Measurements from ENCODE around the gene ACAD8. TPM values are rescaled to one million over a fixed set of nuclear protein-coding genes. Genes with fewer than 3 reads are reported as not detected.

ACAD8 gene
- total RNA-seq, 1 experiment from 2014 or later = 18.9 TPM

DNA sequence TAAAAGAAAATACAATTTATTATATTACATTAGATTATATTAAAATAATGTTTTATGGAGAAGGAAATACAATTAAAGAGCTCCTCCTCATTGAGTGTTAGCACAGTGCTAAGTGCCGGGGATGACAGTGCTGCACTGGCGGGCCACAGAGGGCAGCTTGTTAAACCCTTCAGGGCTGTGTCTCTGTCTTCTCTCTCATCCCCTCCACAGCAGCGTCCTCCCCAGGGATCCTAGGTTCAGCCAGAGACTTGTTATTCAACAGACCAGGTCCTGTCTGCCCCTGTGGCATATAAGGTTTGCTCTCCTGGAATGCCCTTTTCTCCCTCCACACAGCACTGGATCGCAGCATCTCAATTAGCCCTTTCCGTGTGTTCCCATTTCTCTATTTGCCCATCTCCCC lies 14.4 kb upstream of the ACAD8 start:
- DNase-seq (ENCODE audit: unreplicated experiment) = no peak
- TF ChIP-seq, protein P1, sequence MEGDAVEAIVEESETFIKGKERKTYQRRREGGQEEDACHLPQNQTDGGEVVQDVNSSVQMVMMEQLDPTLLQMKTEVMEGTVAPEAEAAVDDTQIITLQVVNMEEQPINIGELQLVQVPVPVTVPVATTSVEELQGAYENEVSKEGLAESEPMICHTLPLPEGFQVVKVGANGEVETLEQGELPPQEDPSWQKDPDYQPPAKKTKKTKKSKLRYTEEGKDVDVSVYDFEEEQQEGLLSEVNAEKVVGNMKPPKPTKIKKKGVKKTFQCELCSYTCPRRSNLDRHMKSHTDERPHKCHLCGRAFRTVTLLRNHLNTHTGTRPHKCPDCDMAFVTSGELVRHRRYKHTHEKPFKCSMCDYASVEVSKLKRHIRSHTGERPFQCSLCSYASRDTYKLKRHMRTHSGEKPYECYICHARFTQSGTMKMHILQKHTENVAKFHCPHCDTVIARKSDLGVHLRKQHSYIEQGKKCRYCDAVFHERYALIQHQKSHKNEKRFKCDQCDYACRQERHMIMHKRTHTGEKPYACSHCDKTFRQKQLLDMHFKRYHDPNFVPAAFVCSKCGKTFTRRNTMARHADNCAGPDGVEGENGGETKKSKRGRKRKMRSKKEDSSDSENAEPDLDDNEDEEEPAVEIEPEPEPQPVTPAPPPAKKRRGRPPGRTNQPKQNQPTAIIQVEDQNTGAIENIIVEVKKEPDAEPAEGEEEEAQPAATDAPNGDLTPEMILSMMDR (IDR thresholded peaks at IDR 0.05; ENCODE audit: unreplicated experiment) = no peak
- no peaks in the 10 kb centered on the region for H3K4me1 Mint-ChIP-seq (ENCODE audit: insufficient read depth, unreplicated experiment)
- H3K27me3 Mint-ChIP-seq (ENCODE audit: insufficient read depth, unreplicated experiment) = no peaks in the 10 kb centered on the region
- H3K9me3 Mint-ChIP-seq (ENCODE audit: unreplicated experiment) = no peaks in the 10 kb centered on the region
- H3K36me3 Mint-ChIP-seq (ENCODE audit: insufficient read depth, unreplicated experiment) = peaks cover 21% of the 10 kb centered on the region
- CTCF ChIA-PET = interaction anchor here (0.7 to 1.0 kb wide), 2 partner anchors 9 to 16 kb away, joined by 3 to 4 read pairs; no protein-coding TSS in a partner anchor
- no peak overlapping the region for H3K4me3 Mint-ChIP-seq (ENCODE audit: unreplicated experiment)
- BruUV-seq (replicated peaks) = no TSS peak
- H3K27ac Mint-ChIP-seq (ENCODE audit: low read depth, unreplicated experiment) = no peak overlapping the region
- POLR2A ChIA-PET = interaction anchor here (1.9 to 2.4 kb wide), 2 partner anchors 13 to 14 kb away, joined by 5 to 8 read pairs; partner anchors contain the start of gene VPS26B
- intact Hi-C loops (cut with micrococcal nuclease) = no loop called here

DNA sequence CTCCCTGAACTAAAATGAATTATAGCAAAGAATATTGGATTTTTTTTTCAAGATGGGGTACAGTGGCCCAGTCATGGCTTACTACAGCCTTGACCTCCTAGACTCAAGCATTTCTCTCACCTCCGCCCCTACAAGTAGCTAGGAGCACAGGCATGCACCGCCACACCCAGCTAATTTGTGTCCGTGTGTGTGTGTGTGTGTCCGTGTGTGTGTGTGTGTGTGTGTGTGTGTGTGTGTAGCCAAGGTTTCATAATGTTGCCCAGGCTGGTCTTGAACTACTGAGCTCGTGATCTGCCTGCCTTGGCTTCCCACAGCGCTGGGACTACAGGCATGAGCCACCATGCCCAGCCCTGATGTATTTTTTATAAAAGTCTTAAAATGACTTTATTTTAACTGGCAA lies 12.8 kb upstream of the ACAD8 start:
- ChIA-PET POLR2A (interaction anchor here (0.6 to 1.7 kb wide), 4 partner anchors 8 to 14 kb away, joined by 3 to 4 read pairs (median 3); no protein-coding TSS in a partner anchor), CTCF (interaction anchor here (0.6 to 1.4 kb wide), 3 partner anchors 21 to 70 kb away, joined by 3 read pairs; no protein-coding TSS in a partner anchor)
- H3K27me3 Mint-ChIP-seq (ENCODE audit: insufficient read depth, unreplicated experiment) = no peaks in the 10 kb centered on the region
- H3K9me3 Mint-ChIP-seq (ENCODE audit: unreplicated experiment) = no peaks in the 10 kb centered on the region
- TF ChIP-seq, protein P1 (IDR thresholded peaks at IDR 0.05; ENCODE audit: unreplicated experiment) = no peak
- no peak for DNase-seq (ENCODE audit: unreplicated experiment)
- H3K4me3 Mint-ChIP-seq (ENCODE audit: unreplicated experiment) = no peak overlapping the region
- intact Hi-C loops (cut with micrococcal nuclease) = no loop called here
- no peaks in the 10 kb centered on the region for H3K4me1 Mint-ChIP-seq (ENCODE audit: insufficient read depth, unreplicated experiment)
- BruUV-seq (replicated peaks) = no TSS peak
- peaks cover 20% of the 10 kb centered on the region for H3K36me3 Mint-ChIP-seq (ENCODE audit: insufficient read depth, unreplicated experiment)
- no peak overlapping the region for H3K27ac Mint-ChIP-seq (ENCODE audit: low read depth, unreplicated experiment)

GRCh38 chr11:134242376-134242775 lies 11.0 kb upstream of the ACAD8 start:
- no peak overlapping the region for H3K27ac Mint-ChIP-seq (ENCODE audit: low read depth, unreplicated experiment)
- H3K4me1 Mint-ChIP-seq (ENCODE audit: insufficient read depth, unreplicated experiment) = no peaks in the 10 kb centered on the region
- ChIA-PET CTCF (interaction anchor here (0.9 kb wide), 1 partner anchor 107 kb away, joined by 4 read pairs; no protein-coding TSS in a partner anchor), POLR2A (no interaction called here)
- H3K27me3 Mint-ChIP-seq (ENCODE audit: insufficient read depth, unreplicated experiment) = no peaks in the 10 kb centered on the region
- TF ChIP-seq, protein P1 (IDR thresholded peaks at IDR 0.05; ENCODE audit: unreplicated experiment) = no peak
- DNase-seq (ENCODE audit: unreplicated experiment) = no peak
- no peaks in the 10 kb centered on the region for H3K9me3 Mint-ChIP-seq (ENCODE audit: unreplicated experiment)
- no TSS peak for BruUV-seq (replicated peaks)
- H3K4me3 Mint-ChIP-seq (ENCODE audit: unreplicated experiment) = no peak overlapping the region
- H3K36me3 Mint-ChIP-seq (ENCODE audit: insufficient read depth, unreplicated experiment) = peaks cover 7% of the 10 kb centered on the region
- intact Hi-C loops (cut with micrococcal nuclease) = no loop called here

DNA sequence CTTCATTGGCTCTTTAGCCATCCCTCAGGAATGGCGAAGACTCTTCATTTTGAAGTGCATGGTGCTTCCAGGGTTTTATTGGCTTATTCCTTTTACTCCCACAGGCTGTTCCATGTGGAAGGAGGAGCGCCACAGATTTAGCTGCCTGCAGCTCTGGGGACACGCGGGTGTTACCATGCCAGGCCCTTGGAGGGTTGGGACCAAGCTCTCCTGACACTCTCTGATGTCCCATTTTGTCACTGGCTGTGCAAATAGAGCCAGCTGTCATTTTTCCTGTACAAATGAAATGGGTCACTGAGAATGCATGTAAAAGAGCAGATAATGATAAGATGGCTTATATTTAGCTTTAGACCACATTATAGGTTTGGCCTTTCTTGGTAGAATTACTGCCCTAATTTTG lies 9.5 kb upstream of the ACAD8 start:
- POLR2A ChIA-PET = interaction anchor here (0.6 to 1.7 kb wide), 4 partner anchors 13 to 112 kb away, joined by 4 read pairs; partner anchors contain the start of gene VPS26B
- CTCF ChIA-PET = interaction anchor here (0.6 to 2.0 kb wide), 14 partner anchors 10 to 1165 kb away, joined by 3 to 11 read pairs (median 3); partner anchors contain the start of genes NCAPD3 and VPS26B
- Mint-ChIP-seq H3K27ac (ENCODE audit: low read depth, unreplicated experiment) (no peak overlapping the region), H3K36me3 (ENCODE audit: insufficient read depth, unreplicated experiment) (peaks cover 22% of the 10 kb centered on the region), H3K4me1 (ENCODE audit: insufficient read depth, unreplicated experiment) (no peaks in the 10 kb centered on the region), H3K9me3 (ENCODE audit: unreplicated experiment) (no peaks in the 10 kb centered on the region), H3K27me3 (ENCODE audit: insufficient read depth, unreplicated experiment) (no peaks in the 10 kb centered on the region), H3K4me3 (ENCODE audit: unreplicated experiment) (no peak overlapping the region)
- no TSS peak for BruUV-seq (replicated peaks)
- DNase-seq (ENCODE audit: unreplicated experiment) = no peak
- intact Hi-C loops (cut with micrococcal nuclease) = loop anchor here (1.0 kb wide), 1 partner anchor 37 kb away; no protein-coding TSS in a partner anchor
- TF ChIP-seq, protein P1 (IDR thresholded peaks at IDR 0.05; ENCODE audit: unreplicated experiment) = no peak
